ENCODE measurements around the gene PARS2.

The PARS2 gene

DNA sequence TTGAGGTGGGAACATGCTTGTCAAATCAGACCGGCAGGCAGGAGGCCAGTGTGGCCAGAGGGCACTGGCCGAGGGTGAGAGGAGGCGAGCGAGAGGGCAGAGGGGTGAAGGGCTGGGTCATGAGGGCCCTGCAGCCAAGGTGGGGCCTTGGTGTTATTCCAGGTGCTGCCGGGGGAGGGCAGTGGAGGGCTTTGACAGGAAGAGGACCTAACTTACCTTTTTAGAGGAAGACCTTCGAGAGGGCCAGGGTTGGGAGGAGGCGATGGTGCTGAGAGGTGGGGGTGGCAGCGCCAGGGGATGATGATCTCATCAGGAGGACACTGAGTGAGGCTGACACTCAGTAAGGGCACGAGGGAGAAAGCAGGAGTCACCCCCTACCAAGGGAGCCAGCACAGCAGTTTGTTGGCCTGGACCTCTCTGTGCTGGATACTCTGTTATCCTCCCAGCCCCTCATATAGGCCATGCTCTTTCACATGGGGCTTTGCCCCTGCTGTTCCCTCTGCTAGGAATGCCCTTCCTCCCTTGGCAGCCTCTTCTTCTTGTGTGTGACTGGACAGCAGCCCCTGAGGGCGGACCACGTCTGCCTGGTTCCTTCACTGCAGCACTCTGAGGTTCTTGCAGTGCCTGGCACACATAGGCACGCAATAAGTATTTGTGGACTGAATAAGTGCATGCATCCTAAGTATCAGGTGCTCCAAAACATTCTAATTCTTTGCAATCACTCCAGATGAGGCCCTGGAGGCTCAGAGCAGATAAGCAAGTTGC lies 44.3 kb upstream of the PARS2 start:
- Histone ChIP-seq H3K27ac (ENCODE audit: low read depth, low read length) (no peak overlapping the region), H2BK12ac (ENCODE audit: low read length) (no peak overlapping the region), H2AK5ac (ENCODE audit: low read length) (no peak overlapping the region), H3K14ac (ENCODE audit: low read length) (no peak overlapping the region), H3K79me2 (ENCODE audit: control insufficient read depth, insufficient read depth, low read length, poor library complexity) (no peaks in the 10 kb centered on the region), H3K18ac (ENCODE audit: low read length) (no peak overlapping the region), H2AFZ (ENCODE audit: insufficient read depth, low read length, poor library complexity) (no peak overlapping the region), H3K9ac (ENCODE audit: low read length) (no peak overlapping the region), H3K4me2 (ENCODE audit: low read length) (no peak overlapping the region), H3K4me3 (ENCODE audit: low read depth, low read length) (no peak overlapping the region), H3K36me3 (ENCODE audit: control insufficient read depth in 1 of 2, insufficient read depth in 2 of 2, low read length in 2 of 2) (no peaks in the 10 kb centered on the region), H2BK120ac (ENCODE audit: insufficient read depth, low read length, poor library complexity) (no peak overlapping the region), H3K79me1 (ENCODE audit: low read length) (no peaks in the 10 kb centered on the region), H3K23ac (ENCODE audit: low read length) (no peak overlapping the region), H3K4me1 (ENCODE audit: control insufficient read depth in 1 of 2, insufficient read depth in 2 of 2, low read length in 2 of 2) (no peaks in the 10 kb centered on the region), H2BK5ac (ENCODE audit: low read depth, low read length, poor library complexity) (no peak overlapping the region), H3K4ac (ENCODE audit: low read depth, low read length) (no peak overlapping the region), H4K91ac (ENCODE audit: low read depth, low read length) (no peak overlapping the region), H4K8ac (ENCODE audit: low read depth, low read length) (no peak overlapping the region), H3K27me3 (ENCODE audit: insufficient read depth, low read length) (no peaks in the 10 kb centered on the region), H4K12ac (ENCODE audit: low read depth, low read length) (no peak overlapping the region), H3K9me3 (ENCODE audit: insufficient read depth, low read depth, low read length) (no peaks in the 10 kb centered on the region)
- DNase-seq, result peak in 1 of 2 donors; percentile 31
- WGBS (ENCODE audit: extremely low coverage, insufficient coverage, insufficient read length), result no CpG with 5 or more reads among the region's 12 CpGs

GRCh38 chr1:54807756-54808155 lies 43.4 kb upstream of the PARS2 start:
- no peak overlapping the region for H3K4me3 ChIP-seq (ENCODE audit: low read depth, low read length)
- H3K27ac ChIP-seq (ENCODE audit: low read depth, low read length), result no peak overlapping the region
- H2AFZ ChIP-seq (ENCODE audit: insufficient read depth, low read length, poor library complexity), result no peak overlapping the region
- no peak overlapping the region for H3K18ac ChIP-seq (ENCODE audit: low read length)
- no peak overlapping the region for H2BK120ac ChIP-seq (ENCODE audit: insufficient read depth, low read length, poor library complexity)
- H3K79me2 ChIP-seq (ENCODE audit: control insufficient read depth, insufficient read depth, low read length, poor library complexity), result no peaks in the 10 kb centered on the region
- H4K8ac ChIP-seq (ENCODE audit: low read depth, low read length), result no peak overlapping the region
- no peak overlapping the region for H3K23ac ChIP-seq (ENCODE audit: low read length)
- WGBS (ENCODE audit: extremely low coverage, insufficient coverage, insufficient read length), result no CpG with 5 or more reads among the region's 7 CpGs
- no peak overlapping the region for H2BK12ac ChIP-seq (ENCODE audit: low read length)
- no peak overlapping the region for H3K4me2 ChIP-seq (ENCODE audit: low read length)
- no peaks in the 10 kb centered on the region for H3K36me3 ChIP-seq (ENCODE audit: control insufficient read depth in 1 of 2, insufficient read depth in 2 of 2, low read length in 2 of 2)
- H3K9me3 ChIP-seq (ENCODE audit: insufficient read depth, low read depth, low read length), result no peaks in the 10 kb centered on the region
- H3K9ac ChIP-seq (ENCODE audit: low read length), result no peak overlapping the region
- no peak overlapping the region for H2AK5ac ChIP-seq (ENCODE audit: low read length)
- H3K4ac ChIP-seq (ENCODE audit: low read depth, low read length), result no peak overlapping the region
- H3K14ac ChIP-seq (ENCODE audit: low read length), result no peak overlapping the region
- no peak overlapping the region for H2BK5ac ChIP-seq (ENCODE audit: low read depth, low read length, poor library complexity)
- no peak overlapping the region for H4K12ac ChIP-seq (ENCODE audit: low read depth, low read length)
- H3K27me3 ChIP-seq (ENCODE audit: insufficient read depth, low read length), result no peaks in the 10 kb centered on the region
- no peaks in the 10 kb centered on the region for H3K79me1 ChIP-seq (ENCODE audit: low read length)
- H4K91ac ChIP-seq (ENCODE audit: low read depth, low read length), result no peak overlapping the region
- H3K4me1 ChIP-seq (ENCODE audit: control insufficient read depth in 1 of 2, insufficient read depth in 2 of 2, low read length in 2 of 2), result no peaks in the 10 kb centered on the region
- DNase-seq, result no peak

GRCh38 chr1:54806931-54807611 lies 42.7 kb upstream of the PARS2 start:
- no peaks in the 10 kb centered on the region for H3K9me3 ChIP-seq (ENCODE audit: insufficient read depth, low read depth, low read length)
- no peaks in the 10 kb centered on the region for H3K27me3 ChIP-seq (ENCODE audit: insufficient read depth, low read length)
- H3K79me1 ChIP-seq (ENCODE audit: low read length), result no peaks in the 10 kb centered on the region
- no peak overlapping the region for H3K18ac ChIP-seq (ENCODE audit: low read length)
- no peak overlapping the region for H2BK120ac ChIP-seq (ENCODE audit: insufficient read depth, low read length, poor library complexity)
- no peak overlapping the region for H4K8ac ChIP-seq (ENCODE audit: low read depth, low read length)
- no peak overlapping the region for H2BK5ac ChIP-seq (ENCODE audit: low read depth, low read length, poor library complexity)
- no peaks in the 10 kb centered on the region for H3K4me1 ChIP-seq (ENCODE audit: control insufficient read depth in 1 of 2, insufficient read depth in 2 of 2, low read length in 2 of 2)
- H4K91ac ChIP-seq (ENCODE audit: low read depth, low read length), result no peak overlapping the region
- DNase-seq, result no peak
- no peak overlapping the region for H2AK5ac ChIP-seq (ENCODE audit: low read length)
- no peak overlapping the region for H3K4me3 ChIP-seq (ENCODE audit: low read depth, low read length)
- no peak overlapping the region for H2AFZ ChIP-seq (ENCODE audit: insufficient read depth, low read length, poor library complexity)
- no peak overlapping the region for H3K27ac ChIP-seq (ENCODE audit: low read depth, low read length)
- H3K4me2 ChIP-seq (ENCODE audit: low read length), result no peak overlapping the region
- H3K14ac ChIP-seq (ENCODE audit: low read length), result no peak overlapping the region
- no peaks in the 10 kb centered on the region for H3K79me2 ChIP-seq (ENCODE audit: control insufficient read depth, insufficient read depth, low read length, poor library complexity)
- no peaks in the 10 kb centered on the region for H3K36me3 ChIP-seq (ENCODE audit: control insufficient read depth in 1 of 2, insufficient read depth in 2 of 2, low read length in 2 of 2)
- no peak overlapping the region for H4K12ac ChIP-seq (ENCODE audit: low read depth, low read length)
- WGBS (ENCODE audit: extremely low coverage, insufficient coverage, insufficient read length), result no CpG with 5 or more reads among the region's 11 CpGs
- H2BK12ac ChIP-seq (ENCODE audit: low read length), result no peak overlapping the region
- no peak overlapping the region for H3K23ac ChIP-seq (ENCODE audit: low read length)
- H3K9ac ChIP-seq (ENCODE audit: low read length), result no peak overlapping the region
- no peak overlapping the region for H3K4ac ChIP-seq (ENCODE audit: low read depth, low read length)

- no peaks in the 10 kb centered on the region for H3K36me3 ChIP-seq (ENCODE audit: control insufficient read depth in 1 of 2, insufficient read depth in 2 of 2, low read length in 2 of 2)
- no peaks in the 10 kb centered on the region for H3K27me3 ChIP-seq (ENCODE audit: insufficient read depth, low read length)
- H3K79me1 ChIP-seq (ENCODE audit: low read length), result no peaks in the 10 kb centered on the region
- no CpG with 5 or more reads among the region's 35 CpGs for WGBS (ENCODE audit: extremely low coverage, insufficient coverage, insufficient read length)
- no peak overlapping the region for H3K23ac ChIP-seq (ENCODE audit: low read length)
- H4K12ac ChIP-seq (ENCODE audit: low read depth, low read length), result no peak overlapping the region
- H4K91ac ChIP-seq (ENCODE audit: low read depth, low read length), result no peak overlapping the region
- DNase-seq, result no peak
- no peak overlapping the region for H3K9ac ChIP-seq (ENCODE audit: low read length)
- no peaks in the 10 kb centered on the region for H3K79me2 ChIP-seq (ENCODE audit: control insufficient read depth, insufficient read depth, low read length, poor library complexity)
- H3K18ac ChIP-seq (ENCODE audit: low read length), result no peak overlapping the region
- H4K8ac ChIP-seq (ENCODE audit: low read depth, low read length), result no peak overlapping the region
- no peaks in the 10 kb centered on the region for H3K9me3 ChIP-seq (ENCODE audit: insufficient read depth, low read depth, low read length)
- H2BK12ac ChIP-seq (ENCODE audit: low read length), result no peak overlapping the region
- no peak overlapping the region for H2AFZ ChIP-seq (ENCODE audit: insufficient read depth, low read length, poor library complexity)
- no peak overlapping the region for H3K27ac ChIP-seq (ENCODE audit: low read depth, low read length)
- no peak overlapping the region for H3K4me2 ChIP-seq (ENCODE audit: low read length)
- H3K14ac ChIP-seq (ENCODE audit: low read length), result no peak overlapping the region
- H3K4ac ChIP-seq (ENCODE audit: low read depth, low read length), result no peak overlapping the region
- no peak overlapping the region for H2BK5ac ChIP-seq (ENCODE audit: low read depth, low read length, poor library complexity)
- peaks cover 0 to under 1% of the 10 kb centered on the region in 2 experiments for H3K4me1 ChIP-seq (ENCODE audit: control insufficient read depth in 1 of 2, insufficient read depth in 2 of 2, low read length in 2 of 2)
- no peak overlapping the region for H2BK120ac ChIP-seq (ENCODE audit: insufficient read depth, low read length, poor library complexity)
- no peak overlapping the region for H3K4me3 ChIP-seq (ENCODE audit: low read depth, low read length)
- no peak overlapping the region for H2AK5ac ChIP-seq (ENCODE audit: low read length)
These were observed 41.7 kb upstream of the PARS2 start for GRCh38 chr1:54805981-54806381.

Data from trophoblast cell (in vitro differentiated cells and primary cell).